ENCODE results near the gene PPP4R2. TPM values are rescaled to one million over a fixed set of nuclear protein-coding genes. Genes with fewer than 3 reads are reported as not detected.

PPP4R2 gene
- total RNA-seq, 2 donors from 2014 or later, result 60.3 to 92.9 TPM

- Histone ChIP-seq H3K9ac (ENCODE audit: low read depth in 2 of 2, low read length in 2 of 2) (no peak overlapping the region), H3K27ac (no peak overlapping the region), H3K4me3 (no peak overlapping the region), H3K4me1 (no peaks in the 10 kb centered on the region), H3K9me3 (no peaks in the 10 kb centered on the region), H3K27me3 (no peaks in the 10 kb centered on the region), H3K36me3 (no peaks in the 10 kb centered on the region)
- TF ChIP-seq CTCF (IDR thresholded peaks at IDR 0.05), result no peak
- DNase-seq, result no peak
- intact Hi-C loops (cut with DNase I), result no loop called here
Observed at GRCh38 chr3:72972706-72973030, 23.9 kb upstream of the PPP4R2 start.

- Histone ChIP-seq H3K9ac (ENCODE audit: low read depth in 2 of 2, low read length in 2 of 2) (no peak overlapping the region), H3K27ac (no peak overlapping the region), H3K4me3 (no peak overlapping the region), H3K36me3 (no peaks in the 10 kb centered on the region), H3K27me3 (no peaks in the 10 kb centered on the region), H3K9me3 (no peaks in the 10 kb centered on the region), H3K4me1 (no peaks in the 10 kb centered on the region)
- intact Hi-C loops (cut with DNase I), result no loop called here
- peak; percentile 88 for DNase-seq
- TF ChIP-seq CTCF (IDR thresholded peaks at IDR 0.05), result no peak
Observed at GRCh38 chr3:72973031-72973723, 23.4 kb upstream of the PPP4R2 start.

GRCh38 chr3:72973786-72974185 lies 22.8 kb upstream of the PPP4R2 start:
- no peak overlapping the region for H3K27ac ChIP-seq
- TF ChIP-seq CTCF (IDR thresholded peaks at IDR 0.05), result no peak
- intact Hi-C loops (cut with DNase I), result no loop called here
- H3K9ac ChIP-seq (ENCODE audit: low read depth in 2 of 2, low read length in 2 of 2), result no peak overlapping the region
- H3K9me3 ChIP-seq, result no peaks in the 10 kb centered on the region
- DNase-seq, result no peak
- H3K4me1 ChIP-seq, result no peaks in the 10 kb centered on the region
- H3K36me3 ChIP-seq, result no peaks in the 10 kb centered on the region
- no peaks in the 10 kb centered on the region for H3K27me3 ChIP-seq
- H3K4me3 ChIP-seq, result no peak overlapping the region

- no peaks in the 10 kb centered on the region for H3K9me3 ChIP-seq
- intact Hi-C loops (cut with DNase I), result no loop called here
- H3K36me3 ChIP-seq, result no peaks in the 10 kb centered on the region
- TF ChIP-seq CTCF (IDR thresholded peaks at IDR 0.05), result no peak
- H3K4me3 ChIP-seq, result no peak overlapping the region
- DNase-seq, result no peak
- H3K27ac ChIP-seq, result no peak overlapping the region
- no peaks in the 10 kb centered on the region for H3K27me3 ChIP-seq
- H3K9ac ChIP-seq (ENCODE audit: low read depth in 2 of 2, low read length in 2 of 2), result no peak overlapping the region
- H3K4me1 ChIP-seq, result no peaks in the 10 kb centered on the region
Observed at GRCh38 chr3:72974956-72975355, 21.7 kb upstream of the PPP4R2 start.

GRCh38 chr3:72976281-72976741 lies 20.3 kb upstream of the PPP4R2 start:
- H3K4me3 ChIP-seq, result no peak overlapping the region
- no peaks in the 10 kb centered on the region for H3K9me3 ChIP-seq
- no peak overlapping the region for H3K9ac ChIP-seq (ENCODE audit: low read depth in 2 of 2, low read length in 2 of 2)
- H3K27me3 ChIP-seq, result no peaks in the 10 kb centered on the region
- H3K36me3 ChIP-seq, result no peaks in the 10 kb centered on the region
- no peak for TF ChIP-seq CTCF (IDR thresholded peaks at IDR 0.05)
- DNase-seq, result no peak
- intact Hi-C loops (cut with DNase I), result no loop called here
- H3K4me1 ChIP-seq, result no peaks in the 10 kb centered on the region
- H3K27ac ChIP-seq, result no peak overlapping the region
